OCI-LY1 (cell line): ENCODE measurements around the gene GPR18.

Source experiments
- H2AFZ ChIP-seq: fragments of 200-600 bp; sonication (generic), shearing (Covaris generic); 2 replicates; pipeline ENCODE4 v1.6.0; 2014; ENCODE audit warnings: antibody characterized with exemption, mild to moderate bottlenecking, low read length
- H3F3A ChIP-seq: fragments of 200-600 bp; sonication (generic), shearing (Covaris generic); 2 replicates; pipeline ENCODE4 v1.6.0; 2014; ENCODE audit warnings: mild to moderate bottlenecking, antibody characterized with exemption, low read length, moderate library complexity; ENCODE audit not compliant: insufficient read depth
- H3K27ac ChIP-seq: fragments of 200-600 bp; sonication (generic); 2 replicates; pipeline ENCODE4 v1.5.1; 2014; ENCODE audit warnings: low read length, mixed run types, mild to moderate bottlenecking, low read depth; ENCODE audit not compliant: poor library complexity, severe bottlenecking
- H3K27me3 ChIP-seq: fragments of 200-600 bp; sonication (generic); 2 replicates; pipeline ENCODE4 v1.6.0; 2014; ENCODE audit warnings: antibody characterized with exemption, mild to moderate bottlenecking, low read length, moderate library complexity; ENCODE audit not compliant: insufficient read depth
- H3K36me3 ChIP-seq: fragments of 200-600 bp; sonication (generic); 2 replicates; pipeline ENCODE4 v1.6.1; 2014; ENCODE audit warnings: mild to moderate bottlenecking, antibody characterized with exemption, low read length, moderate library complexity, mixed read lengths; ENCODE audit not compliant: insufficient read depth
- H3K4me1 ChIP-seq: fragments of 200-600 bp; sonication (generic); 2 replicates; pipeline ENCODE4 v1.5.1; 2014; ENCODE audit warnings: mild to moderate bottlenecking, low read length, moderate library complexity; ENCODE audit not compliant: insufficient read depth, severe bottlenecking
- H3K4me2 ChIP-seq: fragments of 200-600 bp; sonication (generic), shearing (Covaris generic); 2 replicates; pipeline ENCODE4 v1.6.1; 2014; ENCODE audit warnings: low read length
- H3K4me3 ChIP-seq: fragments of 200-600 bp; sonication (generic); 2 replicates; pipeline ENCODE4 v1.5.1; 2014; ENCODE audit warnings: low read length, low read depth, mild to moderate bottlenecking, mixed read lengths; ENCODE audit not compliant: poor library complexity, severe bottlenecking
- H3K79me2 ChIP-seq: fragments of 200-600 bp; shearing (Covaris generic); 2 replicates; pipeline ENCODE4 v1.6.1; 2016; ENCODE audit warnings: mixed run types, low read length, mixed read lengths; ENCODE audit not compliant: insufficient read depth
- H3K9ac ChIP-seq: fragments of 200-600 bp; sonication (generic), shearing (Covaris generic); 2 replicates; pipeline ENCODE4 v1.6.1; 2014; ENCODE audit warnings: mild to moderate bottlenecking, low read length, mixed read lengths
- H3K9me2 ChIP-seq: fragments of 200-600 bp; sonication (generic), shearing (Covaris generic); 2 replicates; pipeline ENCODE4 v1.6.1; 2014; ENCODE audit warnings: low read depth, mild to moderate bottlenecking, low read length, mixed read lengths
- H3K9me3 ChIP-seq: fragments of 200-600 bp; shearing (Covaris generic); 2 replicates; pipeline ENCODE4 v1.6.1; 2014; ENCODE audit warnings: low read length, mixed read lengths
- H4K20me1 ChIP-seq: fragments of 200-600 bp; sonication (generic), shearing (Covaris generic); 2 replicates; pipeline ENCODE4 v1.6.0; 2016; ENCODE audit warnings: mild to moderate bottlenecking, low read length; ENCODE audit not compliant: insufficient read depth
- EZH2 ChIP-seq: fragments of 200-600 bp; sonication (generic), shearing (Covaris generic); IDR thresholded peaks from 2 replicates; pipeline ENCODE4 v1.8.0; 2017; ENCODE audit warnings: borderline replicate concordance, mixed run types, mild to moderate bottlenecking, antibody characterized with exemption, low read length, moderate library complexity, mixed read lengths
- TF ChIP-seq, protein P1 (sequence below): fragments of 200-600 bp; sonication (generic), shearing (Covaris generic); IDR thresholded peaks from 2 replicates; pipeline ENCODE4 v1.5.1; 2017; ENCODE audit warnings: mild to moderate bottlenecking, antibody characterized with exemption, low read length, moderate library complexity, mixed read lengths

Gene GPR18

DNA sequence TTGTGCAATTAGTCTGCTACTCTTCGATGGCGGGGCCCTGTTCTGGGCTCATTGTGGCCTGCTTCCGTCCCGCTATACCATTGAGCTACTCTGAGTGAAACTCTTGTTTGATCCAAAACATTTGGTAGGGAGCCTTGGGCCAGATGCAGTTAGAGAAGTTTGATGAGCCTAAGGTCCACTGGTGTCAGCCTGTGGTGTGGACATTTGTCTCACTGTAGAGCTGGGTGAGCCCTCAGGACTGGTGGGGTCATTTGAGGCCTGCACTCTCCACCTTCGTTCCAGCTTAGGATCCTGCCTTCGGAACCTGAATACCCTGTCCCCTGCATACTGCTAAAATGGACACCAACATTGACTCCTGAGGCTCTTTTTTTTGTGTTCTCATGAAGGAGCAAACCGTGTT lies 50.7 kb downstream of the GPR18 start:
- H3K36me3 ChIP-seq = peaks cover 25% of the 10 kb centered on the region
- no peaks in the 10 kb centered on the region for H3K79me2 ChIP-seq
- H3K27ac ChIP-seq = no peak overlapping the region

DNA sequence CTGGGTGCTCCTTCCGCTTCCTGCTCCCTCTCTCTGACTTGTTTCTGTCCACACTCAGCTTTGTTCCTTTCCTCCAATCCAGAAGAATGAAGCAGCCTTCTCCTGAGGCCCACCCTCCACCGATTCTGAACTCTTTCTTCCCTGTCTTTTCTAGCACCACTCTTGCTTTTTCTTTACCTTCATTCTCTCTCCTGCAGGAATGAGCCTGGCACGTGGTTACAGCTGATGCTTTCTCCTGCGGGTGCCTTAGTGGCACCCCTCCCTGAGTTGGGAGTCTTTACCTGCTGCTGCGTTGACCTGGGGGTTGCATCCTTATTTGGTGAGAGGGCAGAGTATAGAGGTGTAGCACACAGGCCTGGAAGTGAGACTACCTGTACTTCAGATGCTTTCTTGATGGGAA lies 51.3 kb downstream of the GPR18 start:
- Histone ChIP-seq H3K79me2 (no peaks in the 10 kb centered on the region), H4K20me1 (peaks cover 3% of the 10 kb centered on the region; the same call in 1 of the 2 replicates), H3K4me2 (no peak overlapping the region), H3K27ac (no peak overlapping the region), H3K27me3 (peaks cover 13% of the 10 kb centered on the region), H3K9ac (no peak overlapping the region), H2AFZ (no peak overlapping the region), H3K4me3 (no peak overlapping the region), H3K4me1 (peaks cover 33% of the 10 kb centered on the region), H3F3A (no peaks in the 10 kb centered on the region), H3K9me2 (no peaks in the 10 kb centered on the region), H3K36me3 (peaks cover 25% of the 10 kb centered on the region), H3K9me3 (no peaks in the 10 kb centered on the region)
- no peak for TF ChIP-seq EZH2
- TF ChIP-seq, protein P1, sequence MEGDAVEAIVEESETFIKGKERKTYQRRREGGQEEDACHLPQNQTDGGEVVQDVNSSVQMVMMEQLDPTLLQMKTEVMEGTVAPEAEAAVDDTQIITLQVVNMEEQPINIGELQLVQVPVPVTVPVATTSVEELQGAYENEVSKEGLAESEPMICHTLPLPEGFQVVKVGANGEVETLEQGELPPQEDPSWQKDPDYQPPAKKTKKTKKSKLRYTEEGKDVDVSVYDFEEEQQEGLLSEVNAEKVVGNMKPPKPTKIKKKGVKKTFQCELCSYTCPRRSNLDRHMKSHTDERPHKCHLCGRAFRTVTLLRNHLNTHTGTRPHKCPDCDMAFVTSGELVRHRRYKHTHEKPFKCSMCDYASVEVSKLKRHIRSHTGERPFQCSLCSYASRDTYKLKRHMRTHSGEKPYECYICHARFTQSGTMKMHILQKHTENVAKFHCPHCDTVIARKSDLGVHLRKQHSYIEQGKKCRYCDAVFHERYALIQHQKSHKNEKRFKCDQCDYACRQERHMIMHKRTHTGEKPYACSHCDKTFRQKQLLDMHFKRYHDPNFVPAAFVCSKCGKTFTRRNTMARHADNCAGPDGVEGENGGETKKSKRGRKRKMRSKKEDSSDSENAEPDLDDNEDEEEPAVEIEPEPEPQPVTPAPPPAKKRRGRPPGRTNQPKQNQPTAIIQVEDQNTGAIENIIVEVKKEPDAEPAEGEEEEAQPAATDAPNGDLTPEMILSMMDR = no peak

More for the DNA sequence above, 50.7 kb downstream of the GPR18 start:
- TF ChIP-seq, protein P1 = no peak
- TF ChIP-seq EZH2 = no peak
- H2AFZ ChIP-seq = no peak overlapping the region
- peaks cover 13% of the 10 kb centered on the region for H3K27me3 ChIP-seq
- H3F3A ChIP-seq = no peaks in the 10 kb centered on the region
- peaks cover 7% of the 10 kb centered on the region for H4K20me1 ChIP-seq
- H3K9ac ChIP-seq = no peak overlapping the region
- no peaks in the 10 kb centered on the region for H3K9me2 ChIP-seq
- H3K4me1 ChIP-seq = peaks cover 27% of the 10 kb centered on the region
- H3K4me3 ChIP-seq = no peak overlapping the region
- no peak overlapping the region for H3K4me2 ChIP-seq
- H3K9me3 ChIP-seq = no peaks in the 10 kb centered on the region

DNA sequence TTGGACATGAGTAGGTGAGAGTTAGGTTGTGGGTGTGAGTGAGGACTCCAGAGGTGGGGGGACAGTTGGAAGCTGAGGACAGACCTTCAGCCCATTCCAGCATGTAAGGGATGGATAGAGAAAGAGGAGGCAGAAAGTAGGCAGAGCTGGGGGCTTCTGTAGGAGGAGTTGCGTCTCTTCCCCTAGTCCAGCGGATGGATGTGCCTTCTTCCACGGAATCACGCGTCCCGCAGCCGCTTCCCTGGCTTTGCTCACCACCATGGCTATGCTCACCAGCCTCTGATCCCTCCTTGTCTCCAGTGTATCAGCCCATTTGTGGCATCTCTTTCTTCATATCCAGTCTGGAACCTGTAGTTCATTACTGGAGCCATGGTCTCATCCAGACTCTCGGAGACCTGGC lies 52.0 kb downstream of the GPR18 start:
- Histone ChIP-seq H3K4me1 (peaks cover 40% of the 10 kb centered on the region), H3F3A (no peaks in the 10 kb centered on the region), H3K9me3 (no peaks in the 10 kb centered on the region), H4K20me1 (peaks cover 3% of the 10 kb centered on the region; the same call in 1 of the 2 replicates), H3K9ac (no peak overlapping the region), H3K4me3 (no peak overlapping the region), H3K27ac (no peak overlapping the region), H2AFZ (no peak overlapping the region), H3K9me2 (no peaks in the 10 kb centered on the region), H3K79me2 (no peaks in the 10 kb centered on the region), H3K27me3 (peaks cover 13% of the 10 kb centered on the region), H3K4me2 (no peak overlapping the region), H3K36me3 (peaks cover 23% of the 10 kb centered on the region)
- TF ChIP-seq EZH2 = no peak
- TF ChIP-seq, protein P1 = no peak
